Fibroblast of lung (primary cell): ENCODE data around the gene SH2D6. TPM values are rescaled to one million over a fixed set of nuclear protein-coding genes. Genes with fewer than 3 reads are reported as not detected.
A peak's percentile ranks its signal among the peaks of the same experiment; 100 is the strongest.

Experiments
- DNase-seq, 2 donors: peaks; one replicate each; pipeline versions ENCODE4 v3.0.0 to v3.0.0-alpha.2; 2010; ENCODE audit warnings: low read depth in 2 of 2
- H2AFZ ChIP-seq: 2 replicates; pipeline ENCODE4 v1.5.1; 2012; ENCODE audit warnings: low read length, control low read depth, inconsistent platforms
- H3K27ac ChIP-seq: 2 replicates; pipeline ENCODE4 v1.5.1; 2011; ENCODE audit warnings: low read length, control low read depth; ENCODE audit not compliant: insufficient read depth
- H3K27me3 ChIP-seq: 2 replicates; pipeline ENCODE4 v1.5.1; 2011; ENCODE audit warnings: mild to moderate bottlenecking, low read length; ENCODE audit not compliant: control insufficient read depth, insufficient read depth
- H3K36me3 ChIP-seq: 2 replicates; pipeline ENCODE4 v1.5.1; 2011; ENCODE audit warnings: low read length; ENCODE audit not compliant: control insufficient read depth, insufficient read depth
- H3K4me1 ChIP-seq: 2 replicates; pipeline ENCODE4 v1.5.1; 2011; ENCODE audit warnings: low read length; ENCODE audit not compliant: control insufficient read depth, insufficient read depth; ENCODE audit errors: extremely low read depth
- H3K4me2 ChIP-seq: 2 replicates; pipeline ENCODE4 v1.5.1; 2011; ENCODE audit warnings: low read length, control low read depth; ENCODE audit not compliant: insufficient read depth; ENCODE audit errors: extremely low read depth
- H3K4me3 ChIP-seq, 4 experiments: fragments of 200-600 bp in 1 of 4; sonication (generic) in 1 of 4; replicated peaks in 1 of 4; 2 replicates each; pipeline ENCODE4 v1.5.1; 2011 to 2016; ENCODE audit warnings: low read length in 4 of 4, low read depth in 3 of 4, mild to moderate bottlenecking in 3 of 4, control low read depth in 2 of 4, inconsistent platforms in 1 of 4, mixed read lengths in 1 of 4; ENCODE audit not compliant: insufficient read depth in 1 of 4; ENCODE audit errors: control extremely low read depth in 1 of 4
- H3K79me2 ChIP-seq: 2 replicates; pipeline ENCODE4 v1.5.1; 2012; ENCODE audit warnings: mild to moderate bottlenecking, low read length, inconsistent platforms; ENCODE audit not compliant: control insufficient read depth, insufficient read depth
- H3K9ac ChIP-seq: 2 replicates; pipeline ENCODE4 v1.5.1; 2011; ENCODE audit warnings: mild to moderate bottlenecking, low read length, control low read depth; ENCODE audit not compliant: insufficient read depth
- H3K9me3 ChIP-seq: 2 replicates; pipeline ENCODE4 v1.5.1; 2012; ENCODE audit warnings: low read depth, low read length; ENCODE audit not compliant: control insufficient read depth, insufficient read depth
- H4K20me1 ChIP-seq: 2 replicates; pipeline ENCODE4 v1.5.1; 2011; ENCODE audit warnings: low read length; ENCODE audit not compliant: control insufficient read depth, insufficient read depth; ENCODE audit errors: extremely low read depth
- CTCF ChIP-seq, 2 donors: IDR thresholded peaks in 1 of 2; conservative IDR thresholded peaks in 1 of 2; 1 replicate in 1 of 2; 2 replicates in 1 of 2; pipeline ENCODE4 v1.5.1; 2011 to 2012; ENCODE audit warnings: low read length in 2 of 2, control low read depth in 1 of 2, inconsistent platforms in 1 of 2, low read depth in 1 of 2, mild to moderate bottlenecking in 1 of 2
- EZH2 ChIP-seq: IDR thresholded peaks from 2 replicates; pipeline ENCODE4 v1.5.1; 2012; ENCODE audit warnings: low read length, control low read depth, mild to moderate bottlenecking; ENCODE audit errors: missing control alignments
- polyA plus RNA-seq, 2 donors: library from polyadenylated mRNA; depleted of rRNA in 1 of 2; stranded (reverse) in 1 of 2; unstranded in 1 of 2; fragments of >200 nt; gene quantifications; 2 replicates each; pipeline ENCODE4 v1.2.1, GENCODE V29; 2011 to 2012; ENCODE audit warnings: missing spikeins in 1 of 2
- total RNA-seq: library from RNA; depleted of rRNA; stranded (reverse); fragments of >200 nt; gene quantifications from 2 replicates; pipeline ENCODE4 v1.2.1, GENCODE V29; 2014

Gene SH2D6
- total and polyA plus RNA-seq, 2 donors (not counting 1 experiment from before 2014, with no cell fraction given), result 0.16 to 2.1 TPM

DNA sequence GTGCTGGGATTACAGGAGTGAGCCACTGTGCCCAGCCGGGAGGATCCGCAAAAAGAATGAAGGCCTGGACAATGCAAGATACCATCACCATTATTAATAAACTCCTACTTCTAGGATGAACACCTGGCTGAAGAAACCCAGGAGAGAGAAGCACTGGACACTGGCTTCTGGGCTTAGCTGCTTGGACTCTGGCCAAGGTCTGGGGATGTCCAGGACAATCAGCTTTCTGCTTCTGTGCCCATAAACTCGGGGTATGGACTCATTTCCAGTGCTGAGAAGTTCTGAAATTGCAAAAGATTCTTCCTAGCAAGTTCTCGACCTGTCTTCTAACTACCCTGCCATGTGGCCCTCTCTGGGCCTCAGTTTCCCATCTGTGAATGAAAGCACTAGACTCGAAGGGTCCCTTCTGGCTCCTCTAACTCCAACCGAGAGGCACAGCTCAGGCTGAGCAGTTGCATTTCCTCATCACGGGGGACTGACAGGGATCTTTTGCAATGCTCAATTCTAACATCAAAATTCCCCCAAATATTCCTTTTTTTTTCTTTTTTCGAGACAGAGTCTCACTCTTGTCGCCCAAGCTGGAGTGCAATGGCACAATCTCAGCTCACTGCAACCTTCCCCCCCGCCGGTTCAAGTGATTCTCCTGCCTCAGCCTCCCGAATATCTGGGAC, 2.4 kb upstream of the SH2D6 start:
- H3K27ac ChIP-seq, result no peak overlapping the region
- H2AFZ ChIP-seq, result no peak overlapping the region
- no peaks in the 10 kb centered on the region for H3K9me3 ChIP-seq
- no peak for TF ChIP-seq CTCF (conservative IDR thresholded peaks at IDR 0.05 in 1 of 2, IDR thresholded peaks at IDR 0.05 in 1 of 2; ENCODE audit: low read depth in 1 of 2, low read length in 2 of 2)
- no peak for TF ChIP-seq EZH2
- H4K20me1 ChIP-seq, result no peaks in the 10 kb centered on the region
- no peak overlapping the region for H3K4me2 ChIP-seq
- H3K27me3 ChIP-seq, result no peaks in the 10 kb centered on the region
- no peak overlapping the region for H3K4me3 ChIP-seq
- no peaks in the 10 kb centered on the region for H3K36me3 ChIP-seq
- DNase-seq, result no peak
- H3K9ac ChIP-seq, result no peak overlapping the region
- H3K79me2 ChIP-seq, result no peaks in the 10 kb centered on the region
- peaks cover 7% of the 10 kb centered on the region for H3K4me1 ChIP-seq

- H2AFZ ChIP-seq, result no peak overlapping the region
- H3K4me2 ChIP-seq, result peak overlapping the region; percentile 80
- peak overlapping the region; percentile 61 to 78 (median 68) for H3K4me3 ChIP-seq
- no peaks in the 10 kb centered on the region for H3K9me3 ChIP-seq
- peaks cover 9% of the 10 kb centered on the region for H3K4me1 ChIP-seq
- H3K79me2 ChIP-seq, result no peaks in the 10 kb centered on the region
- no peaks in the 10 kb centered on the region for H3K36me3 ChIP-seq
- H3K27me3 ChIP-seq, result no peaks in the 10 kb centered on the region
- no peaks in the 10 kb centered on the region for H4K20me1 ChIP-seq
- TF ChIP-seq EZH2 (no peak), CTCF (conservative IDR thresholded peaks at IDR 0.05 in 1 of 2, IDR thresholded peaks at IDR 0.05 in 1 of 2; ENCODE audit: low read depth in 1 of 2, low read length in 2 of 2) (no peak)
- H3K27ac ChIP-seq, result peak overlapping the region; percentile 81
- H3K9ac ChIP-seq, result peak overlapping the region; percentile 78
- DNase-seq, result no peak
These were observed 628 bp downstream of the SH2D6 start for GRCh38 chr2:85419009-85419675.

- peak; percentile 74 to 85 for DNase-seq
- H3K4me3 ChIP-seq, result no peak overlapping the region
- no peak overlapping the region for H3K9ac ChIP-seq
These were observed 2.2 kb downstream of the SH2D6 start for GRCh38 chr2:85420536-85421259.

More at GRCh38 chr2:85420536-85421259, 2.2 kb downstream of the SH2D6 start:
- Histone ChIP-seq H3K4me2 (peak overlapping the region; percentile 69), H3K27me3 (no peaks in the 10 kb centered on the region), H3K4me1 (peaks cover 9% of the 10 kb centered on the region), H3K79me2 (no peaks in the 10 kb centered on the region), H2AFZ (peak overlapping the region; percentile 77), H4K20me1 (no peaks in the 10 kb centered on the region), H3K27ac (peak overlapping the region; percentile 72), H3K9me3 (no peaks in the 10 kb centered on the region), H3K36me3 (no peaks in the 10 kb centered on the region)
- TF ChIP-seq EZH2 (no peak), CTCF (conservative IDR thresholded peaks at IDR 0.05 in 1 of 2, IDR thresholded peaks at IDR 0.05 in 1 of 2; ENCODE audit: low read depth in 1 of 2, low read length in 2 of 2) (peak; percentile 96 to 97)
